Activated naive CD8-positive, alpha-beta T cell treated with anti-CD3 and anti-CD28 coated beads, Interleukin-2, amount 50 U/mL, for 24 hours (primary cell): Measurements from ENCODE around the gene ARHGEF37.

Experiments
- ATAC-seq: fragments of 150-1000 bp; cut with Tn5 transposase; one replicate; pipeline ENCODE4 v1.10.0; 2021
- DNase-seq: peaks from one replicate; pipeline ENCODE4 v3.0.0; 2021
- H3K27ac Mint-ChIP-seq: one replicate; pipeline ENCODE4 v1.8.0; 2021; ENCODE audit warnings: mild to moderate bottlenecking, mixed read lengths
- H3K27me3 Mint-ChIP-seq: one replicate; pipeline ENCODE4 v1.8.0; 2021; ENCODE audit warnings: mixed read lengths
- H3K36me3 Mint-ChIP-seq: one replicate; pipeline ENCODE4 v1.8.0; 2021; ENCODE audit warnings: low read depth, mixed read lengths
- H3K4me1 Mint-ChIP-seq: one replicate; pipeline ENCODE4 v1.8.0; 2021; ENCODE audit warnings: mixed read lengths
- H3K4me3 Mint-ChIP-seq: one replicate; pipeline ENCODE4 v1.8.0; 2021; ENCODE audit warnings: mild to moderate bottlenecking, moderate library complexity, mixed read lengths
- H3K9me3 Mint-ChIP-seq: one replicate; pipeline ENCODE4 v1.8.0; 2021; ENCODE audit warnings: mixed read lengths

Gene ARHGEF37

GRCh38 chr5:149636191-149636860 is 55.0 kb downstream of the ARHGEF37 start:
- H3K27me3 Mint-ChIP-seq: no peaks in the 10 kb centered on the region
- H3K27ac Mint-ChIP-seq: no peak overlapping the region
- H3K36me3 Mint-ChIP-seq: no peaks in the 10 kb centered on the region
- DNase-seq (no peak), ATAC-seq (no peak)
- no peaks in the 10 kb centered on the region for H3K9me3 Mint-ChIP-seq
- H3K4me3 Mint-ChIP-seq: no peak overlapping the region
- H3K4me1 Mint-ChIP-seq: peaks cover 21% of the 10 kb centered on the region

- Mint-ChIP-seq H3K4me1 (peaks cover 20% of the 10 kb centered on the region), H3K27me3 (no peaks in the 10 kb centered on the region), H3K27ac (no peak overlapping the region), H3K9me3 (no peaks in the 10 kb centered on the region), H3K4me3 (no peak overlapping the region), H3K36me3 (no peaks in the 10 kb centered on the region)
- DNase-seq: no peak
- peak; percentile 37 for ATAC-seq
These were observed 55.6 kb downstream of the ARHGEF37 start for GRCh38 chr5:149636861-149637246.

GRCh38 chr5:149638136-149638535 is 56.8 kb downstream of the ARHGEF37 start:
- ATAC-seq (no peak), DNase-seq (no peak)
- Mint-ChIP-seq H3K36me3 (no peaks in the 10 kb centered on the region), H3K9me3 (no peaks in the 10 kb centered on the region), H3K27me3 (no peaks in the 10 kb centered on the region), H3K4me3 (no peak overlapping the region), H3K27ac (no peak overlapping the region), H3K4me1 (peaks cover 7% of the 10 kb centered on the region)

DNA sequence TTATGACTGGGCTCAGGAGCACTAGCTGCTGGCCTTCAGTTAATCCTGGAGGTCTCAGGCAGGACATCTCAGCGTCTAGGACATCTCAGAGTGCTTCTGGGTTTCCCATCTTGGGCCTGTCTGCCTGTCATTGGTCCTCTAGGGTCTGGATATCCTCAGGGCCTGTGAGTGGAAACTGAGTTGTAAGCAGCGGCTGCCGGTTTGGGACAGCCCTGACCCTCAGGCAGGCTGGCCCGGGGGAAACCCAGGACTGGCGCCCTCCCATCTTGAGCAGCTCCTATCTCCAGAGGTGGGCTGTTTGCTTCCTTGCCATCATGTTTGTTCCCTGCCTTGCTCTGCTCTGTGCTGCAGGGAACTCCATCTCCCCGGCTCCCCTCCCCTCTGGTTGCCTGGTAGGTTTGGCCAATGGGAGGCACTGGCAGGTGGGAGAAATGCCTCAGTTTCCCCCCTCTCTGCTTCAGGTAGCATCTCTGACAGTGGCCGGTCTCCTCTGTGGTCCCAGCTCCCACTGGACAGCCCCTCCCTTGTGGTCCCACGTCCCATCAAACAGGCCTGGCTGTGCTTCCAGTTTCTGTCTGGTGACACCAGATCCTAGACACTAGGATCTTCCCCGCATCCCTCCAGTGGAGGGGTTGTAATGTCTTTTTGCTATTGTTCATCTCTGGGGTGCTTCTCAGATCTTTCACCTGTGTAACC is 57.4 kb downstream of the ARHGEF37 start:
- H3K4me1 Mint-ChIP-seq: peaks cover 1% of the 10 kb centered on the region
- no peak overlapping the region for H3K27ac Mint-ChIP-seq
- no peak for DNase-seq
- no peaks in the 10 kb centered on the region for H3K9me3 Mint-ChIP-seq
- no peak overlapping the region for H3K4me3 Mint-ChIP-seq
- no peaks in the 10 kb centered on the region for H3K27me3 Mint-ChIP-seq
- no peaks in the 10 kb centered on the region for H3K36me3 Mint-ChIP-seq
- ATAC-seq: no peak

DNA sequence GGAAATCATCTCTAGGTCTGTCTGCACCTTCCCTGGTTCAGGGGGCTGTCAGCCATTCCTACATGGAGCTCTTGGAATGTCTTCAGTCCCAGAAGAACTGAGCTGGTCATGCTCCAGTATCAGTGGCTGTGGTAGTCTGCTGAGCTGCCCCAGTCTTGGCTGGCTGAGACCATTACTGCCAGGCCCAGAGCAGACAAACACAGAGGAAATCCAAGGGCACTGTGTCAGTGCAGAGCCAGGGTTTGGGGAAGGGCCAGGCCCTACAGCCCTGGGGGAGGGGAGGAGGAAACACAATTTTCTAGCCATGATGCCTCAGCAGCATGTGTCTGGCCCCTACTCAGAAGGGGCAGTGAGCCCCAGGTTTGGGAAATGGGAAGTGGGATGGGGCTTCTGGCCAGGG is 58.4 kb downstream of the ARHGEF37 start:
- no peaks in the 10 kb centered on the region for H3K9me3 Mint-ChIP-seq
- DNase-seq: no peak
- no peaks in the 10 kb centered on the region for H3K36me3 Mint-ChIP-seq
- H3K27me3 Mint-ChIP-seq: no peaks in the 10 kb centered on the region
- no peak for ATAC-seq
- H3K4me1 Mint-ChIP-seq: no peaks in the 10 kb centered on the region
- H3K27ac Mint-ChIP-seq: no peak overlapping the region
- H3K4me3 Mint-ChIP-seq: no peak overlapping the region

DNA sequence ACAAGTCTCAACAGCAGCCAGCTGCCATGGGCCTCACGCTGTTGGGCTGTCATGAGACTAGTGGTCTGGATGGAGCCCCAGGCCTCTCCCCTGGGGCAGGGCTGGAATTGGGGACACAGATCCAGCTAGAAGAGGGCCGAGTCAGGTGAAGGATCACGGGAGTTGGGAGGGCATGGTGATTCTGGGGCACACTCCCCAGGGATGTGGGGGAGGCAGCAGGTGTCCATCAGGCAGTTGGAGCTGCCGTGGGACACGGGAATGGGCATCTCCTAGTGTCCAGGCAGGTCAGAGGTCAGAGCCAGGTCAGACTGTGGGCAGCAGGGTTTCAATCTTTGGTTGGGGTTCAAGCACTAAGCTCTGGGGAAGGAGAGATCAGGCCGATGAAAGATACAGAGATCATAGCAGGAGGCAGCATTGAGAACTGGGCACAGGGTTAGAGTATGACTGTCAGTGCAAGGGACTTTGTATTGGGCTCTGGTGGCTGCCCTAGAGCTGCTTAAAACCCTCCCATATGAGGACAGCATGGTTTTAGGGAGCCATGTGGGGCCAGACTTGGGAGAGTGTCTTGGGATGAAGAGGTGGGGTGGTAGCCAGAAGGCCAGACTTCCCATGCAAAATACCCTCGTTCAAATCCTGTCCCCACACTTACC is 59.2 kb downstream of the ARHGEF37 start:
- H3K27ac Mint-ChIP-seq: no peak overlapping the region
- H3K4me3 Mint-ChIP-seq: no peak overlapping the region
- H3K27me3 Mint-ChIP-seq: no peaks in the 10 kb centered on the region
- no peak for DNase-seq
- ATAC-seq: no peak
- no peaks in the 10 kb centered on the region for H3K4me1 Mint-ChIP-seq
- H3K9me3 Mint-ChIP-seq: no peaks in the 10 kb centered on the region
- H3K36me3 Mint-ChIP-seq: no peaks in the 10 kb centered on the region

GRCh38 chr5:149641000-149641576 is 59.8 kb downstream of the ARHGEF37 start:
- DNase-seq (no peak), ATAC-seq (no peak)
- Mint-ChIP-seq H3K36me3 (no peaks in the 10 kb centered on the region), H3K4me3 (no peak overlapping the region), H3K27me3 (no peaks in the 10 kb centered on the region), H3K9me3 (no peaks in the 10 kb centered on the region), H3K27ac (no peak overlapping the region), H3K4me1 (no peaks in the 10 kb centered on the region)

- no peak overlapping the region for H3K27ac Mint-ChIP-seq
These were observed 60.3 kb downstream of the ARHGEF37 start for GRCh38 chr5:149641600-149641999.

DNA sequence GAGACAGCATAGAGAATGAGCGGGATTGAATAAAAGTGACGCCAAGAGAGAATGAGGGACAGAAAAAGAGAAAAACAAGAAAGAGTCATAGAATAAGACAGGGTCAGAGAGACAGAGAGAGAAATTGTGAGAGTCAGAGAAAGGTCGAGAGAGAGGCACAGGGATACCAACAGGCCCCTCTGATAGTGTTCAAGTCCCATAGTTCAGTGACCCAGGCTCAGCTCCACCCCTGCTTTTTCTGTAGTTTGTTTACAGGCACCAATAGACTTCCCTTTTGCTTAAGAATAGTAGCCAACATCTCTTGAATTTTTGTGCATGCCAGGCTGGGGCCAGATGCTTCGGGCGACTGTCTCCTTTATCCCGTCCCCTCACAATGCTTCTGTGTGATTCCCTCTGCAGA is 62.5 kb downstream of the ARHGEF37 start:
- Mint-ChIP-seq H3K36me3 (no peaks in the 10 kb centered on the region), H3K4me3 (no peak overlapping the region), H3K27ac (no peak overlapping the region), H3K4me1 (peaks cover 6% of the 10 kb centered on the region), H3K9me3 (no peaks in the 10 kb centered on the region), H3K27me3 (no peaks in the 10 kb centered on the region)
- no peak for DNase-seq
- no peak for ATAC-seq

More at GRCh38 chr5:149641600-149641999, 60.3 kb downstream of the ARHGEF37 start:
- peaks cover 2% of the 10 kb centered on the region for H3K4me1 Mint-ChIP-seq
- no peaks in the 10 kb centered on the region for H3K36me3 Mint-ChIP-seq
- no peaks in the 10 kb centered on the region for H3K27me3 Mint-ChIP-seq
- no peak overlapping the region for H3K4me3 Mint-ChIP-seq
- ATAC-seq (no peak), DNase-seq (no peak)
- no peaks in the 10 kb centered on the region for H3K9me3 Mint-ChIP-seq

DNA sequence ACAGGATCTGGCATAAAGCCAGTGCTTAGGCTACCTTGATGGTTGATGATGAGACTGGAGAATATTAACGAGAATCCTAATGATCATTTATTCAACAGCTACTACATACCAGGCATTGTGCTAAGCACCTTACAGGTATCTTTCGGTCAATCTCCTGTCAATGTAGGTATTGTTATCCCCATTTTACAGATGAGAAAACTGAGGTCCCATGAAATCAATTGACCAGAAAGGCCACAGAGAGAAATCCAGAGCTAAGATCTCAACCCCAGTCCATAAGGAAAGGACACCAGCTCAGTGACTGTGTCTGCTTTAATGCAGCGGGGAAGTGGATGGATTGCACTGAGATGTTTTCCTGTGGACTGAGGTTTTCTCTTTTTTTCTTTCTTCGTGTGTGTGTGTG is 63.3 kb downstream of the ARHGEF37 start:
- Mint-ChIP-seq H3K9me3 (no peaks in the 10 kb centered on the region), H3K4me1 (peaks cover 6% of the 10 kb centered on the region), H3K27ac (no peak overlapping the region), H3K36me3 (no peaks in the 10 kb centered on the region), H3K4me3 (no peak overlapping the region), H3K27me3 (no peaks in the 10 kb centered on the region)
- ATAC-seq: no peak
- DNase-seq: no peak

DNA sequence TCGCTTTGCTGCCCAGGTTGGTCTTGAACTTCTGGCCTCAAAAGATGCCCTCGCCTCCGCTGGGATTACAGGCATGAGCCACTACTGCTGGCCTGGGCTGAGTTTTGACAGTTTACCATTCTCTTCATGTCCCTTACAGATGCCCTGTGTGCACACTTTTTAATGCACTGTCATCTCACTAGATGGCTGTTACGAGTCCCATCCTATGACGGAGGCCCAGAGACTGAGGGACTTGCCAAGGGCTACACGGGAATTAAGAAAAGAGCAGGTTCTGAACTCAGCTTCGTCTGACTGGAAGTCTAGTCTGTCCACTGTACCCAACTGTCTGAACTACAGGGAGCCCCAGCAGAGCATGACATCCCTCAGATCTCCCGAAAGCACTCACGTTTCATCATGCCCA is 63.9 kb downstream of the ARHGEF37 start:
- ATAC-seq (no peak), DNase-seq (no peak)
- Mint-ChIP-seq H3K27ac (no peak overlapping the region), H3K36me3 (no peaks in the 10 kb centered on the region), H3K9me3 (no peaks in the 10 kb centered on the region), H3K27me3 (no peaks in the 10 kb centered on the region), H3K4me1 (peaks cover 6% of the 10 kb centered on the region), H3K4me3 (no peak overlapping the region)

DNA sequence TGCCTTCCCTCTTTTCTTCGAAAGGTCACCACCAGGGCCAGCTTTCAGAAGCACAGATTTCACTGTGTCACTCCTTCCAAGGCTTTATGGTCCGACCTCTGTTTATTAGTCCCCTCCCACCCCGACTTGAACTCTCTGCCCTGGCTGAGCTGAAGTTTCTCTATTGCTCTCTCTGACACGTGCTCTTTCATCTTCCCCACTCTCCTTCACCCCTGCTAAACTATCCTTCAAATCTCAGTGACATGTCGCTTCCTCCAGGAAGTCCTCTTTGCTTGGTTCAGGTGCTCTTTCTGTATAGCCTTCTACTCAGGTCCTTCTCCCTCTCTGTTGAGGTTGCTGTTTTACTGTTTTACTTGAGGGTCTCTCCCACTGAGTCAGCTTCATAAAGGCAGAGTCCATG is 64.4 kb downstream of the ARHGEF37 start:
- ATAC-seq: no peak
- Mint-ChIP-seq H3K36me3 (no peaks in the 10 kb centered on the region), H3K27me3 (no peaks in the 10 kb centered on the region), H3K4me3 (no peak overlapping the region), H3K4me1 (peaks cover 6% of the 10 kb centered on the region), H3K9me3 (no peaks in the 10 kb centered on the region), H3K27ac (no peak overlapping the region)
- DNase-seq: no peak

DNA sequence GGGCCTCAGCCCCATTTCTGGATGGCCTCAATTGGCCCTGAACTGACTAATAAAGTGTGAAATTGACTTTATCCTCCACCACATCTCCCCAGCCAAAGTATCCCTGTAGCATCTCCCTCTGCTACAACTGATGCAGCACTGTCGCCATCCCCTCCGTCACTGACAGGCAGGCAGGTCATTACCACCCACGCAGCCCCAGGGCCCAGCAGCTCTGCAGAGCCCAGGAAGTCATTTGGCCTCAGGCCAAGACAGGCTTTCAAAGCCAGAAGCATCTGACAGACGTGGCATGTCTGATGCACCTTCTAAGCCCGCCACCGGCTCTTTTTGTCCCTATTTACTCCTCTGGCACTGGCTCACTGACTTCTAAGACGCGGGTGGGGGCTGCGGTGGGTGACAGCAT is 65.3 kb downstream of the ARHGEF37 start:
- ATAC-seq (peak; percentile 18), DNase-seq (peak; percentile 36)
- no peak overlapping the region for H3K27ac Mint-ChIP-seq
- no peaks in the 10 kb centered on the region for H3K9me3 Mint-ChIP-seq
- H3K36me3 Mint-ChIP-seq: no peaks in the 10 kb centered on the region
- peaks cover 6% of the 10 kb centered on the region for H3K4me1 Mint-ChIP-seq
- H3K4me3 Mint-ChIP-seq: no peak overlapping the region
- H3K27me3 Mint-ChIP-seq: no peaks in the 10 kb centered on the region

- Mint-ChIP-seq H3K27ac (no peak overlapping the region), H3K27me3 (no peaks in the 10 kb centered on the region), H3K4me3 (no peak overlapping the region), H3K9me3 (no peaks in the 10 kb centered on the region), H3K4me1 (peaks cover 6% of the 10 kb centered on the region), H3K36me3 (no peaks in the 10 kb centered on the region)
- DNase-seq: no peak
- ATAC-seq: no peak
These were observed 66.0 kb downstream of the ARHGEF37 start for GRCh38 chr5:149647334-149647733.
